LHCN-M2 (cell line): ENCODE results near the gene MAEA. TPM values are rescaled to one million over a fixed set of nuclear protein-coding genes. Genes with fewer than 3 reads are reported as not detected.

ENCODE experiments used
- DNase-seq: peaks from one replicate; pipeline ENCODE4 v3.0.0-alpha.2; 2012; ENCODE audit warnings: low read depth
- total RNA-seq: library from RNA; depleted of rRNA; stranded (reverse); fragments of >200 nt; gene quantifications from 2 replicates; pipeline ENCODE4 v1.2.3, GENCODE V29; 2014

MAEA gene
- total RNA-seq, 1 experiment from 2014 or later, result 94.1 TPM

- peak; percentile 56 for DNase-seq
Observed at GRCh38 chr4:1351854-1352566, 62.3 kb downstream of the MAEA start.

GRCh38 chr4:1352567-1352900 is 62.8 kb downstream of the MAEA start:
- DNase-seq, result no peak

GRCh38 chr4:1353186-1354055 is 63.7 kb downstream of the MAEA start:
- DNase-seq, result no peak

GRCh38 chr4:1354136-1354982 is 64.7 kb downstream of the MAEA start:
- no peak for DNase-seq

GRCh38 chr4:1354983-1355275 is 65.2 kb downstream of the MAEA start:
- DNase-seq, result no peak

- DNase-seq, result no peak
Observed at GRCh38 chr4:1355378-1355777, 65.7 kb downstream of the MAEA start.

GRCh38 chr4:1356181-1356998 is 66.7 kb downstream of the MAEA start:
- peak; percentile 28 for DNase-seq

GRCh38 chr4:1357356-1358248 is 67.9 kb downstream of the MAEA start:
- DNase-seq, result no peak

GRCh38 chr4:1358421-1359143 is 68.9 kb downstream of the MAEA start:
- no peak for DNase-seq

GRCh38 chr4:1359144-1359501 is 69.4 kb downstream of the MAEA start:
- no peak for DNase-seq

GRCh38 chr4:1359976-1360375 is 70.3 kb downstream of the MAEA start:
- DNase-seq, result no peak

- no peak for DNase-seq
Observed at GRCh38 chr4:1360423-1361283, 71.0 kb downstream of the MAEA start.

- DNase-seq, result no peak
Observed at GRCh38 chr4:1361431-1361830, 71.7 kb downstream of the MAEA start.

- no peak for DNase-seq
Observed at GRCh38 chr4:1362046-1362445, 72.4 kb downstream of the MAEA start.

- DNase-seq, result no peak
Observed at GRCh38 chr4:1362521-1362920, 72.8 kb downstream of the MAEA start.

- no peak for DNase-seq
Observed at GRCh38 chr4:1363513-1363912, 73.8 kb downstream of the MAEA start.

GRCh38 chr4:1364217-1364616 is 74.5 kb downstream of the MAEA start:
- DNase-seq, result no peak

- DNase-seq, result no peak
Observed at GRCh38 chr4:1364748-1365147, 75.1 kb downstream of the MAEA start.
